GM23248 (cell line): ENCODE data around the gene ZNF574.

ENCODE experiments used
- EZH2 ChIP-seq: fragments of 200-600 bp; sonication (generic); IDR thresholded peaks from 2 replicates; pipeline ENCODE4 v1.6.1; 2018; ENCODE audit warnings: antibody characterized with exemption, mild to moderate bottlenecking; ENCODE audit not compliant: insufficient read depth, poor library complexity, severe bottlenecking
- EZH2phosphoT487 ChIP-seq: fragments of 200-600 bp; sonication (generic); IDR thresholded peaks from 2 replicates; pipeline ENCODE4 v1.6.1; 2018; ENCODE audit warnings: antibody characterized with exemption, moderate library complexity, mild to moderate bottlenecking, low read depth; ENCODE audit not compliant: insufficient read depth

DNA sequence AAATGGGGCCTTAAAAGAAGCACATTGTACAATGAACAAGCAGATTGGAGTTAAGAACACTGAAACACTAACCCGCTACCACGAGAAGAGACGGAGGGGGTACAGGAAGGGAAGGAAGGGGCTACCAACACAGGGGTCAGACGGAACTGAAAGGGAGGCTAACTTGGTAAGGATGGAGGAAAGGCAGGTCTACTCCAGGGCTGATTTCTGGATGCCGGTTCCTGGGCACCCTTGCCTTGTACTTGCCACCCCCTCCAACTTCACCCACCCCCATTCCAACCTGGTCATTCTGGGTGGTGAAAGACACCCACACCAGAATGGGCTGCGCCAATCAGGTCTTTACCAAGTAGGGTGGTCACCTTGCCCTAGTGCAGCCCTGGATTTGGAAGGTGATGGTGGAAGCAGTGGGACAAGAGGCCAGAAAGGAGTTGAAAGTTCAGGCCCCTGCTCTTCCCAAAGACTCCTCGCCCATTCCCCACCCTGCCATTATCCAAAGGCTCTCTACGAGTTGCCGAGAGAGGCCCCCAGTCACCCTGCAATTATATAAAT, 10.3 kb downstream of the ZNF574 start:
- no peak for TF ChIP-seq EZH2
- TF ChIP-seq EZH2phosphoT487, result no peak
